Activated CD8-positive, alpha-beta memory T cell treated with anti-CD3 and anti-CD28 coated beads for 4 hours (primary cell): Measurements from ENCODE around the gene PKDCC.

ENCODE experiments used
- DNase-seq, 2 donors: peaks; one replicate each; pipeline ENCODE4 v3.0.0-alpha.2; 2020; ENCODE audit warnings: low read depth in 2 of 2

The PKDCC gene

GRCh38 chr2:42049221-42050009, 1.6 kb downstream of the PKDCC start:
- DNase-seq = no peak

DNA sequence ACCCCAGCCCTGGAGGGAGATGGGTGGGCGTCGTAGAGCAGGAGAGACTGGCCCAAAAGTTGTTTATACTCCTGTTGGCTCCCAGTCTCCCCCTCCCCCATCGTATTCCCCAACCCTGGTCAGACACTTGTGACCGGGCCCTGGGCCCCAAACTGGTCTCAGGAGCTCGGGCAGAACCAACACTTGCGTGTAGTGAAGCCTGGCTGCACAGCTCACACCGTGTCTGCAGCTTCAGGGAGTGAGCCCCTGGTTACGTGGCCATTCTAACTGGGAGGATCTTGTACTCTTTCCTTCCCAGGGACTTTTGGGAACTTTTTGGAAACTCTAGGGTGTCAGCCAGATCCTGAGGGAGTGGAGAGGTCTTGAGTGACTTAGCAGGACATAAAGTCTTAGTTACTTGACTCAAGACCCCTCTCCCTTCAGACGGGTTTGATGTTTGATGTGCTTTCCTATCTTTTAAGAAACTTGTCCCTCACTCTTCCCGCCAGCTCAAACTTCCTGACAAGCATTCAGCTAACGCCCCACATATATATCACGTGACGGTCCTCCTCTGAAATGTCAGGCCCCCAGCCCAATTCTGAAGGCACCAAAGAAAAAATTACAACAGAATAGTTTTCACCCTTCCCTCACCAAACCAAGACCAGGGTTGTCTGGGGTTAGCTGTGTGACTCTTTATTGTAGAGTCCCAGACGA, 2.3 kb downstream of the PKDCC start:
- no peak for DNase-seq

DNA sequence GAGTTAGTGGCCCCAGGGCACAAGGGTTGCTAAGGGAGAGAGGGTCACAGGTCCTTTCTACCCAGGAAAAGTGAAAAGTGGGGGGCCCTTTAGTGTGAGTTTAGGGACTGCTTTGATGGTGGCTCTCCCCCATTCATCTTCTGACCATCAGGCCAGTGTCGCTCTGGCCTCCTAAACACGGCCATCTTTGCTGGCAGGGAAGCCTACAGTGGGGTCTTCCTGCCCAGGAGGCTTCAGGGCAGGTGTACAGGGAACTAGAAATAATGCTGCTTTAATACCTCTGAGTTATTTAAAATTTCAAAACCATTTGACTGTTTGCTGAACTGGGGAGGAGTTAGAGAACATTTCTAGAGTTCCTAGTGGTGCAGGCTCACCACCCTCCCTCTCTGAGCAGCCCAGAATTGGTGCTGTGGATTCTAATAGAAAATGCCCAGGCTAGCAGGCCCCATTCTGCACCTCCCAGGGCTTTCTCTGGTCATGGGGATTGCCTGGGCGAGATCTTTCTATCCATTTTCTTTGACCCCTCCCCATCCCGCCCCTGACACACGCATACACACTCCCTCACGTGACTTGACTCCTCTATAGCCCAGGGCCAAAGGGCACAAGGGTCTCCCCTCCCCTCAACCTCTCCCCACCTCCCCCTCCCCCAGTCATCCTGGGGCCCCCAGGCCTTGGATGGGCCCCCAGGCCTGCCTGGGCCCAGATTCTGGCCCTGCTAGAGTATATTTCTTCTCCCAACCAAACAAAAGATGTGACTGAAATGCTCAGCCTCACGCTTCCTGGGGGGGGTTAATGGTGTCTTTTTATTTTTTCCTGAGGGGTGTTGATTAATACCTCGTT, 3.1 kb downstream of the PKDCC start:
- no peak for DNase-seq

- no peak for DNase-seq
These were observed 3.9 kb downstream of the PKDCC start for GRCh38 chr2:42051543-42052235.

DNA sequence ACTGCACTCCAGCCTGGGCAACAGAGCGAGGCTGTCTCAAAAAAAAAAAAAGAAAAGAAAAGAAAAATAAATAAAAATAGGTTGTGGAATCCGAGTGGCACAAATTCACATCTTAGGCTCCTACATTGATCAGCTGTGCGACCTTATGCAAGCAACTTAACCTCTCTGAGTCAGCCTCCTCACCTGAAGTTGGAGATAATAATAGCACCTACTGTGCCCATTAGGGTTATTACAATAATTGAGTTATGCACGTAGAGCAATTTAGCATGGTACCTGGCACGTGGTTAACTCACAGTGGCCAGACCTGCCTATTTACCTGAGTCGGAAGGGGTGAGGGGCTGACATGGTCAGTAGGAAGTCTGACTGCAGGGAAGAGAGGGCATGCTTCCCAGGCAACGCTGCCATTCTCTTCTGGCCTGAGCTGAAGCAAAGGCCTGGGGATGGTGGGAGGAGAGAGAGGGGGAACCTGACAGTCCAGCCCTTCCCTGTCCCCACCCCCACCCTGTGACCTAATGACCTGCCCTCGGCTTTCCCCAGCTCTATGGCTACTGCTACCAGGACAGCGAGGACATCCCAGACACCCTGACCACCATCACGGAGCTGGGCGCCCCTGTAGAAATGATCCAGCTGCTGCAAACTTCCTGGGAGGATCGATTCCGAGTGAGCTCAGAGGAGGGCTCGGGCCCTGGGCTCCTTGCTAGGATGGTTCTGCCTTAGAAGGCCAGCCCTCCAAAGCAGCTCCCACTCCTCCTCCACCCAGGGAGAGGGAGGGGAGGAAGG, 5.1 kb downstream of the PKDCC start:
- DNase-seq = no peak

DNA sequence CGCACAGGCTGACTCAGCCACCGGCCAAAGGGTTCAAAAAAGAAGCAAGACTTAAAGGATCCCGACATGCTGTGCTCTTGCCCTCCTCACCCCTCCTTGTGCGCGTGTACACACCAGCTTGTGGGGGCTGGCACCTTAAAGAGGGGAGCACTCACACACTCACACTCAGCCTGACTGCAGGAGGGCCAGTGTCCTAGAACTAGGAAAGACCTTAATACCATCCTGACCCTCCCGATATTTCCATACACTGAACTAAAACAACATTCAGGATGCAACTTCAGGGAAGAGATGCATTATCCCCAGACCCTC, 5.6 kb downstream of the PKDCC start:
- no peak for DNase-seq

- DNase-seq = no peak
These were observed 6.2 kb downstream of the PKDCC start for GRCh38 chr2:42053791-42054701.

GRCh38 chr2:42054714-42055430, 7.1 kb downstream of the PKDCC start:
- no peak for DNase-seq

GRCh38 chr2:42055573-42056514, 8.0 kb downstream of the PKDCC start:
- no peak for DNase-seq

GRCh38 chr2:42057159-42057901, 9.5 kb downstream of the PKDCC start:
- DNase-seq = no peak

GRCh38 chr2:42057902-42058450, 10.2 kb downstream of the PKDCC start:
- DNase-seq = no peak

DNA sequence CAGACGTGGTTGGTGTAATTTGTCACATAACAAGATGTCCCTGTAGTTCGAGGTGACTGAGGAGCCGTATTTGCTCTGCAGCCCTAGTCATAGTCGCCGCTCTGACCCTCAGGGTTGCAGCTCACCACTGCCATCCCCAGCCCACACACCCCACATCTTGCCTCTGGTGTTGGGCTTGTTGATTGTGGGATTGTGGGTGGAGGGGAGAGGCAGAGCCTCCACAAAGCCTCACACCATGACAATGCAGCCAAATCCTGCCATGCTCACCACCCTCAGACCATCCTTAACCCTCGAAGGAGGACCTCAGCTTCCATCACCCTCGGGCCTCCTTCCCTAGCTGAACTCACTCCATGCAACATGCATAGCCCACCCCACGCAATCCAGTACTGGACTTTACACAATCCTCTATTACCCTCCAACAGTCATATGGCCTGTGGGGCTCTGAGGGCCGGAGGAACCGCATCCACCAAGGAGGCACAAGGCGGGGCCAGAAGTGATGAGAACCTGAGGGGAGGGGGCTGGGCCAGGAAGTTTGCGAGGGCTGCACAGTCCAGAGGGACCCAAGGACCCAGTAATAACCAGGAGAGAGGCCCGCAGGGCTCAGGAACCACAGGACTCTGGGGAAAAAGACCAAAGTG, 11.6 kb downstream of the PKDCC start:
- DNase-seq = no peak

DNA sequence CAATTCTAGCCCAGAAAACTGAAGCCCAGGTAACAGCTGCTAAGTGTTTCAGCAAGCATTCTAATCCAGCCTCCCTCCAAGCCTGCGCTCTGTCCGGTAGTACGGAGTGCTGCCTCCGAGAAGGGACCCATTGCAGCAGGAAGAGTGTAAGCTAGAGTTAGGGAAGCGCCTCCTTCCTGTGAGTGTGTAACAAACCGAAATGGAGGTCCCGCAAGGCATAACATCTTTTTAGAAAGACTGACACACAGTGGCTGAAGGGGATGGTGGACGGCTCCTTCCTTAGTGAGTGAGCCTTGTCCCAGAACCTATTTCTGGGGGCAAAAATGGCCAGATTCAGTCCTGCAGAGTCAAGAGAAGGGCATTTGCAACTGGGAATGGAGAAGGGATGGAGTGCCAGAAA, 12.2 kb downstream of the PKDCC start:
- no peak for DNase-seq

DNA sequence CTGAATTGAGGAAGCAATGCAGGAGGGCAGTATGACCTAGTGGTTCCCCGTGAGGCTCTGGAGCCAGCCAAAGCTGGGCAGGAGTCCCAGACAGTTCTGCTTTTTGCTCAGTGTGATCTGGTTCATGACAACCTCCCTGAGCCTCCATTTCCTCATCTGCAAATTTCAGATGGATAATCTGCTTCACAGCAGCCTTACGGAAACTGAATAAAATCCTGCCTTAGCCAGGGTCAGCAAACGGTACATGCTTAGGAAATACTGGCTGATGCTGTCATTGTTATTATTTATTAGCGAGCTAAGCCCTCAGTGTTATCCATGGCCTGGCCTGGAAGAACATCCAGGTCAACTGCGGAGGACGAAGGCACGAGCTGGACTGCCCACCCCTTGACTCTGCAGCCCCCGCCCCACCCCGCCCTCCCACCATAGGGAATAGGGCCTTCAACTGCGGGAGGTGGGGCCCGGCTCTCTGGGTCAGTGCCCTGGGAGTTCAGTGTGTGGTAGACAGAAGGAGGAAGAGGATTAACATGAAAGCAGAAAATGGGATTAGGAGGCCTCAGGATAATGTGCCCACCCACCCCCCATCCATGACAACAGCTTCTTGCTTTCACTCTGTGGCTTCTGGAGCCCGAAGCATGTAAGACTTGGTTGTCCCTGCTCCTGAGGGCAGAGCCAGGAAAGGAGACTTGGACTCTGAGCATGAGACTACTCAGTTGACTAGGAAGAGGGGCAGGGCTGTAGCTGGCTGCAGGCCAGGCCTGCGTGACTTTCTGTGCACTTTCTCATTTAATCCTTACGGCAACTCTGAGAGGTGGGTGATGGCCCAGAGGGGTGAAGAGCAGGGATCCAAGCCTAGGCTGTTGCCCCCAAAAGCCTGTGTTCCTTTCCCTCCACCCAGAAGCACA, 13.1 kb downstream of the PKDCC start:
- no peak for DNase-seq

- DNase-seq = no peak
These were observed 14.0 kb downstream of the PKDCC start for GRCh38 chr2:42061839-42062238.
